Spleen (tissue), 7 donors: ENCODE data around the gene SERPINA3.
"Not testable (repeated sequence)": the region's sequence is repeated elsewhere in the genome, so short reads cannot be mapped to it uniquely, and the experiment has no call there.

Source experiments
- POLR2A ChIP-seq, 3 donors: fragments of 450-650 bp; IDR thresholded peaks; one replicate each; pipeline ENCODE4 v1.5.1; 2017; ENCODE audit warnings: antibody characterized with exemption in 3 of 3, mild to moderate bottlenecking in 1 of 3
- POLR2AphosphoS5 ChIP-seq, 3 donors: sonication (generic); formaldehyde crosslinking; IDR thresholded peaks; one replicate each; pipeline ENCODE4 v1.5.1; 2017; ENCODE audit warnings: antibody characterized with exemption in 3 of 3
- TF ChIP-seq, protein P1 (sequence below), 11 experiments: fragments of 200-600 bp in 7 of 11; fragments of 450-650 bp in 4 of 11; sonication (generic) in 4 of 11; IDR thresholded peaks in 8 of 11; conservative IDR thresholded peaks in 3 of 11; 1 replicate in 7 of 11; 2 replicates in 4 of 11; pipeline versions ENCODE4 v1.4.0 to v1.8.0; 2016 to 2021; ENCODE audit warnings: antibody characterized with exemption in 11 of 11, inconsistent platforms in 4 of 11, mild to moderate bottlenecking in 1 of 11
- donor health status: DM: no; HTN: no; CAD: no; lungs with moderate emphysema.
- donor health status: DM: no; HTN: no; CAD: no.
- donor health status: DM: no; HTN: no; CAD: no.

DNA sequence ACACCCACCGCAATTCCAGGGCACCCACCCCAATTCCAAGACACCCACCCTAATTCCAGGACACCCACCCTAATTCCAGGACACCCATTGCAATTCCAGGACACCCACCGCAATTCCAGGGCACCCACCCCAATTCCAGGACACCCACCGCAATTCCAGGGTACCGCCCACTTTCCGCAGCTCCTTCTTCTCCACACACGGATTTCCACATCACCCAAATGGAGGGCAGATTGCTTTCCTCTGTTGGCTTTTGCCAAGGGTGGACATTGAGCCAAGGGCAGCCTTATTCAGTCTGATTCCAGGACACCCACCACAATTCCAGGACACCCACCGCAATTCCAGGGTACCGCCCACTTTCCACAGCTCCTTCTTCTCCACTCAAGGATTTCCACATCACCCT, 25.6 kb downstream of the SERPINA3 start:
- TF ChIP-seq, protein P1, sequence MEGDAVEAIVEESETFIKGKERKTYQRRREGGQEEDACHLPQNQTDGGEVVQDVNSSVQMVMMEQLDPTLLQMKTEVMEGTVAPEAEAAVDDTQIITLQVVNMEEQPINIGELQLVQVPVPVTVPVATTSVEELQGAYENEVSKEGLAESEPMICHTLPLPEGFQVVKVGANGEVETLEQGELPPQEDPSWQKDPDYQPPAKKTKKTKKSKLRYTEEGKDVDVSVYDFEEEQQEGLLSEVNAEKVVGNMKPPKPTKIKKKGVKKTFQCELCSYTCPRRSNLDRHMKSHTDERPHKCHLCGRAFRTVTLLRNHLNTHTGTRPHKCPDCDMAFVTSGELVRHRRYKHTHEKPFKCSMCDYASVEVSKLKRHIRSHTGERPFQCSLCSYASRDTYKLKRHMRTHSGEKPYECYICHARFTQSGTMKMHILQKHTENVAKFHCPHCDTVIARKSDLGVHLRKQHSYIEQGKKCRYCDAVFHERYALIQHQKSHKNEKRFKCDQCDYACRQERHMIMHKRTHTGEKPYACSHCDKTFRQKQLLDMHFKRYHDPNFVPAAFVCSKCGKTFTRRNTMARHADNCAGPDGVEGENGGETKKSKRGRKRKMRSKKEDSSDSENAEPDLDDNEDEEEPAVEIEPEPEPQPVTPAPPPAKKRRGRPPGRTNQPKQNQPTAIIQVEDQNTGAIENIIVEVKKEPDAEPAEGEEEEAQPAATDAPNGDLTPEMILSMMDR (IDR thresholded peaks at IDR 0.05 in 8 of 11, conservative IDR thresholded peaks at IDR 0.05 in 3 of 11): not testable (repeated sequence)
- TF ChIP-seq POLR2AphosphoS5, POLR2A (IDR thresholded peaks at IDR 0.05): not testable (repeated sequence)
